OCI-LY1 (cell line): ENCODE data around the gene MIP.

Experiments used
- EZH2 ChIP-seq: fragments of 200-600 bp; sonication (generic), shearing (Covaris generic); IDR thresholded peaks from 2 replicates; pipeline ENCODE4 v1.8.0; 2017; ENCODE audit warnings: borderline replicate concordance, mixed run types, mild to moderate bottlenecking, antibody characterized with exemption, low read length, moderate library complexity, mixed read lengths
- TF ChIP-seq, protein P1 (sequence below): fragments of 200-600 bp; sonication (generic), shearing (Covaris generic); IDR thresholded peaks from 2 replicates; pipeline ENCODE4 v1.5.1; 2017; ENCODE audit warnings: mild to moderate bottlenecking, antibody characterized with exemption, low read length, moderate library complexity, mixed read lengths

DNA sequence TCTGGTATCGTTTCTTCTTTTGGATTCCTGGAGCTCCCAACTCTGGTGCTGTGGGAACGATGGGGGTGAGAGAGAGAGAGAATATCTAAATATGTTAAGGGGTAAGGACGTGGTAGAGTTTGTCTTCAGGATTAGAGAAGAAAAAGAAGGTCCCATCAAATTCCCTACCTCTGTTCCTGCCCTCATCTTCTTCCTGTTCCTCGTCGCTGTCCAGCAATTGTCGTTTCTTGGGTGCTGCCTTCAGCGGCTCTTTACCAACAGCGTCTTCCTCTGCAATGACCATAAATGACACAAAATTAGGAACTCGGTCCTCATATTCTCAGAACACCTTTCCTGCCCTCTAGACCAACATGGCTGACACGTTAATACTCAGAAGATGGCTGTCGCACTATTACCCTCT, 36.7 kb downstream of the MIP start:
- TF ChIP-seq, protein P1, sequence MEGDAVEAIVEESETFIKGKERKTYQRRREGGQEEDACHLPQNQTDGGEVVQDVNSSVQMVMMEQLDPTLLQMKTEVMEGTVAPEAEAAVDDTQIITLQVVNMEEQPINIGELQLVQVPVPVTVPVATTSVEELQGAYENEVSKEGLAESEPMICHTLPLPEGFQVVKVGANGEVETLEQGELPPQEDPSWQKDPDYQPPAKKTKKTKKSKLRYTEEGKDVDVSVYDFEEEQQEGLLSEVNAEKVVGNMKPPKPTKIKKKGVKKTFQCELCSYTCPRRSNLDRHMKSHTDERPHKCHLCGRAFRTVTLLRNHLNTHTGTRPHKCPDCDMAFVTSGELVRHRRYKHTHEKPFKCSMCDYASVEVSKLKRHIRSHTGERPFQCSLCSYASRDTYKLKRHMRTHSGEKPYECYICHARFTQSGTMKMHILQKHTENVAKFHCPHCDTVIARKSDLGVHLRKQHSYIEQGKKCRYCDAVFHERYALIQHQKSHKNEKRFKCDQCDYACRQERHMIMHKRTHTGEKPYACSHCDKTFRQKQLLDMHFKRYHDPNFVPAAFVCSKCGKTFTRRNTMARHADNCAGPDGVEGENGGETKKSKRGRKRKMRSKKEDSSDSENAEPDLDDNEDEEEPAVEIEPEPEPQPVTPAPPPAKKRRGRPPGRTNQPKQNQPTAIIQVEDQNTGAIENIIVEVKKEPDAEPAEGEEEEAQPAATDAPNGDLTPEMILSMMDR = no peak
- no peak for TF ChIP-seq EZH2
